Right renal pelvis (tissue), 4 donors: ENCODE data around the gene RP9. TPM values are rescaled to one million over a fixed set of nuclear protein-coding genes. Genes with fewer than 3 reads are reported as not detected.

Source experiments
- DNase-seq, 4 donors: peaks; one replicate each; pipeline ENCODE4 v3.0.0-alpha.2; 2013; ENCODE audit warnings: low read depth in 4 of 4, low spot score in 3 of 4, missing footprints in 1 of 4
- polyA plus RNA-seq, 4 donors: library from polyadenylated mRNA; unstranded; fragments of 120-200 nt; gene quantifications; one replicate each; pipeline ENCODE4 v1.2.1, GENCODE V29; 2013; ENCODE audit not compliant: insufficient read length in 4 of 4

RP9 gene
- polyA plus RNA-seq, 4 donors, result 23.9 to 30.0 (median 27.1) TPM

GRCh38 chr7:33067921-33068320 is 41.3 kb downstream of the RP9 start:
- no peak for DNase-seq

GRCh38 chr7:33066771-33067170 is 42.4 kb downstream of the RP9 start:
- DNase-seq, result no peak

- DNase-seq, result no peak
Observed at GRCh38 chr7:33065981-33066380, 43.2 kb downstream of the RP9 start.

GRCh38 chr7:33062782-33063443 is 46.3 kb downstream of the RP9 start:
- DNase-seq, result peak; percentile 89 to 94 (median 90)

GRCh38 chr7:33062023-33062781 is 47.0 kb downstream of the RP9 start, which contains the start of gene NT5C3A:
Gene NT5C3A, minus strand, starts transcription at chr7:33062776. Its CDS starts 71 bp downstream, at chr7:33062705.
- peak in 1 of 4 donors; percentile 52 for DNase-seq

GRCh38 chr7:33061282-33061937 is 47.8 kb downstream of the RP9 start:
- no peak for DNase-seq

- DNase-seq, result no peak
Observed at GRCh38 chr7:33059635-33060034, 49.6 kb downstream of the RP9 start.

- DNase-seq, result no peak
Observed at GRCh38 chr7:33055158-33055557, 54.0 kb downstream of the RP9 start.

- DNase-seq, result no peak
Observed at GRCh38 chr7:33054261-33054964, 54.8 kb downstream of the RP9 start.

- DNase-seq, result no peak
Observed at GRCh38 chr7:33053721-33054120, 55.5 kb downstream of the RP9 start.

GRCh38 chr7:33050535-33051318 is 58.5 kb downstream of the RP9 start:
- DNase-seq, result peak in 1 of 4 donors; percentile 43

- no peak for DNase-seq
Observed at GRCh38 chr7:33048704-33049103, 60.5 kb downstream of the RP9 start.

GRCh38 chr7:33048257-33048656 is 60.9 kb downstream of the RP9 start:
- no peak for DNase-seq

GRCh38 chr7:33044986-33045385 is 64.2 kb downstream of the RP9 start:
- DNase-seq, result no peak

Other genes with a start within 250 kb of the RP9 start
- 10 to 100 TPM; 47.1 to 66.1 (median 60.6) TPM for gene KBTBD2, start 217.6 kb downstream of the RP9 start, polyA plus RNA-seq
- gene FKBP9, start 152.0 kb downstream of the RP9 start, polyA plus RNA-seq, result 100 to 1,000 TPM; 135 to 157 (median 150) TPM
- gene NT5C3A, start 46.6 kb downstream of the RP9 start, polyA plus RNA-seq, result 10 to 100 TPM; 32.5 to 39.9 (median 36.5) TPM
- gene BBS9, start 20.2 kb upstream of the RP9 start, polyA plus RNA-seq, result 10 to 100 TPM; 15.1 to 17.9 (median 16.9) TPM